Heart right ventricle (tissue), 16 donors: ENCODE measurements around the gene SART3. TPM values are rescaled to one million over a fixed set of nuclear protein-coding genes. Genes with fewer than 3 reads are reported as not detected.

ENCODE experiments used
- ATAC-seq, 8 donors: fragments of 200-7000 bp; cut with Tn5 transposase; one replicate each; pipeline ENCODE4 v1.9.1; 2020; ENCODE audit warnings: mild to moderate bottlenecking in 8 of 8, moderate library complexity in 8 of 8, moderate number of reproducible peaks in 1 of 8
- DNase-seq, 2 donors: peaks; one replicate each; pipeline ENCODE4 v3.0.0-alpha.2; 2020
- H3K27ac ChIP-seq, 10 donors: fragments of 200-600 bp; sonication (generic) in 2 of 10; one replicate each; pipeline versions ENCODE4 v1.5.0 to v1.8.0; 2020 to 2022; ENCODE audit warnings: mild to moderate bottlenecking in 3 of 10
- H3K27me3 ChIP-seq, 7 donors: fragments of 200-600 bp; one replicate each; pipeline ENCODE4 v1.8.0; 2021 to 2022; ENCODE audit warnings: mild to moderate bottlenecking in 2 of 7
- H3K36me3 ChIP-seq, 9 donors: fragments of 200-600 bp; sonication (generic) in 1 of 9; one replicate each; pipeline versions ENCODE4 v1.5.0 to v1.8.0; 2020 to 2022; ENCODE audit warnings: mild to moderate bottlenecking in 2 of 9
- H3K4me1 ChIP-seq, 9 donors: fragments of 200-600 bp; sonication (generic) in 1 of 9; one replicate each; pipeline versions ENCODE4 v1.5.0 to v1.8.0; 2020 to 2022; ENCODE audit warnings: mild to moderate bottlenecking in 4 of 9
- H3K4me3 ChIP-seq, 10 donors: fragments of 200-600 bp; sonication (generic) in 2 of 10; one replicate each; pipeline versions ENCODE4 v1.5.0 to v1.8.0; 2020 to 2022; ENCODE audit warnings: mild to moderate bottlenecking in 7 of 10, moderate library complexity in 2 of 10
- H3K9me3 ChIP-seq, 11 donors: fragments of 200-600 bp in 10 of 11; sonication (generic) in 2 of 11; one replicate each; pipeline versions ENCODE4 v1.5.0 to v1.8.0; 2013 to 2022; ENCODE audit warnings: mild to moderate bottlenecking in 2 of 11, control low read depth in 1 of 11, moderate library complexity in 1 of 11
- WGBS, 2 donors: extraction: QIAGEN DNeasy Blood & Tissue Kit; methylation state at CpG; one replicate each; pipeline ENCODE4 v1.1.7; 2013; ENCODE audit warnings: inconsistent platforms in 1 of 2; 5-methylcytosine and 5-hydroxymethylcytosine counted together
- intact Hi-C, 10 donors: fragments of 100-400 bp; cut with DNase I; formaldehyde crosslinking; loops; one replicate each; pipeline versions ENCODE4 v1.11.1 to v1.14.2; 2022
- polyA plus RNA-seq, 2 donors: library from polyadenylated mRNA; stranded (reverse); fragments of 200-250 nt; gene quantifications; one replicate each; pipeline ENCODE4 v1.2.3, GENCODE V29; 2013
- total RNA-seq, 10 donors: library from RNA; stranded (reverse); fragmentation: NEBNext Ultra II Directional in 3 of 10; extraction: Animal tissue kit (Norgen Biotek cat#: 25700) in 3 of 10; gene quantifications; one replicate each; pipeline versions ENCODE4 v1.2.1 to v1.2.4, GENCODE V29; 2021 to 2023
- TF ChIP-seq, protein P1 (sequence below), 9 donors: fragments of 200-600 bp; sonication (generic) in 2 of 9; IDR thresholded peaks; one replicate each; pipeline versions ENCODE4 v1.5.0 to v1.8.0; 2021 to 2022; ENCODE audit warnings: antibody characterized with exemption in 9 of 9, mild to moderate bottlenecking in 5 of 9, moderate library complexity in 1 of 9
- donor health status: Arrhythmogenic right ventricular cardiomyopathy.
- donor health status: ischemic (EF 13 %, LVEDD 7.1; RV severe dilation, severe dysfunction).
- donor health status: healthy with polysubstance abuse.
- donor health status: DM: no; HTN: yes; CAD: no.
- donor health status: DM: no; HTN: no; CAD: no.
- donor health status: ischemic (EF 25% LVEDD 6.9; RV normal size, moderate dysfunction).
- donor health status: ischemic (EF 25% LVEDD 5.7; RV mildly dilated, moderate dysfunction).
- donor health status: healthy.
- donor health status: DM: yes; HTN: yes; CAD: no.
- donor health status: Ischemic cardiomyopathy.
- donor health status: ischemic (EF 35%, LVEDD 5.7; RV mildly dilated, moderate dysfunction).
- donor health status: nonischemic (EF 11% LVEDD 7.7; RV severe dilation, severe dysfunction).
- donor health status: DM: yes; HTN: yes; CAD: no.
- donor health status: PGD.
- donor health status: ischemic (EF 29% LVEDD 5.4; RV normal size, mild dysfunction).
- donor health status: nonischemic (EF 23%, LVEDD 6.1; RV moderate dilation, normal function).

The SART3 gene
- total and polyA plus RNA-seq, 12 donors, result 13.5 to 38.0 (median 24.4) TPM

DNA sequence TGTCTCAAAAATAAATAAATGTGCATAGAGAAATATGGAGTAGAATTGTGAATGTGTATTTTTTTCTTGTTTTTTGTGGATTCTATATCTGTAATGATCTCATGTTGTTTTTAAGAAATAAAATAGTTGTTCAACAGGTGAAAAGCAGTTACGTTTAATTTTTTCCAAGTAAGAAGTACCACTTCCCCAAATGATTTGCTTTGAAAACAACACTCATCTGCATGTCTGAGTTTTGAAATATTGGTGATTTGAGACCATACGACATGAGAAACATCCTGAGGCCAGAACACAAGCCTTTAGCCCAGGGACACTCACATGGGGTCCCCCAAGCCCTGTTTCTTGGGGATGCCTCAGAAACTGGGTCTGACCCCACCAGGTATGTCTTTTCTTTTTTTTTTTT, 50.1 kb downstream of the SART3 start:
- peaks cover 0 to 8% (median 0%) of the 10 kb centered on the region in 7 donors for H3K27me3 ChIP-seq
- ATAC-seq (no peak), DNase-seq (no peak)
- peaks cover 0 to 4% (median 0%) of the 10 kb centered on the region in 11 donors for H3K9me3 ChIP-seq
- no peak overlapping the region for H3K4me3 ChIP-seq
- WGBS, 2 donors, result 71 to 79% methylated on average over 2 of the region's 2 CpGs
- no peaks in the 10 kb centered on the region for H3K36me3 ChIP-seq
- TF ChIP-seq, protein P1, sequence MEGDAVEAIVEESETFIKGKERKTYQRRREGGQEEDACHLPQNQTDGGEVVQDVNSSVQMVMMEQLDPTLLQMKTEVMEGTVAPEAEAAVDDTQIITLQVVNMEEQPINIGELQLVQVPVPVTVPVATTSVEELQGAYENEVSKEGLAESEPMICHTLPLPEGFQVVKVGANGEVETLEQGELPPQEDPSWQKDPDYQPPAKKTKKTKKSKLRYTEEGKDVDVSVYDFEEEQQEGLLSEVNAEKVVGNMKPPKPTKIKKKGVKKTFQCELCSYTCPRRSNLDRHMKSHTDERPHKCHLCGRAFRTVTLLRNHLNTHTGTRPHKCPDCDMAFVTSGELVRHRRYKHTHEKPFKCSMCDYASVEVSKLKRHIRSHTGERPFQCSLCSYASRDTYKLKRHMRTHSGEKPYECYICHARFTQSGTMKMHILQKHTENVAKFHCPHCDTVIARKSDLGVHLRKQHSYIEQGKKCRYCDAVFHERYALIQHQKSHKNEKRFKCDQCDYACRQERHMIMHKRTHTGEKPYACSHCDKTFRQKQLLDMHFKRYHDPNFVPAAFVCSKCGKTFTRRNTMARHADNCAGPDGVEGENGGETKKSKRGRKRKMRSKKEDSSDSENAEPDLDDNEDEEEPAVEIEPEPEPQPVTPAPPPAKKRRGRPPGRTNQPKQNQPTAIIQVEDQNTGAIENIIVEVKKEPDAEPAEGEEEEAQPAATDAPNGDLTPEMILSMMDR (IDR thresholded peaks at IDR 0.05), result no peak
- H3K27ac ChIP-seq, result no peak overlapping the region
- peaks cover 0 to 18% (median 11%) of the 10 kb centered on the region in 9 donors for H3K4me1 ChIP-seq
- intact Hi-C loops, result loop anchor here in 5 of 10 donors (5.0 to 10.0 kb wide), 4 partner anchors 414 to 594 kb away; no protein-coding TSS in a partner anchor

DNA sequence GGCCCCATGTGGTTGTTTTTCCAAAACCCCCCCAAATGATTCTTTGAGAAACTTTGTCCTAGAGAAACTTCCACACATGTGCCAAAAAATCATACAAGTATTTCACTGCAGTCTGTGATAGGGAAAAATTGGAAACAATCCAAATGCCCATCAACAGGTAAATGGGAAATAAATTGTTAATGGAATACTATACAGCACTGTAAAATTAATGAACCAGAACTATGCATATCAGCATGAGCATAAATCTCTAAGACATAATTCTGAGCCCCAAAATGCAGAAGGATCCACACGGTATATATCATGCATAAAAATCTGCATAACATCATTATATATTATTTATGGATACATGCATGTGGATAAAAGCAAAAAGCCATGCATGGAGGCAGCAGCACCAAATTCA, 51.2 kb downstream of the SART3 start:
- no peak for ATAC-seq
- peaks cover 0 to 8% (median 0%) of the 10 kb centered on the region in 7 donors for H3K27me3 ChIP-seq
- peaks cover 0 to 15% (median 5%) of the 10 kb centered on the region in 9 donors for H3K4me1 ChIP-seq
- no peak for DNase-seq
- H3K27ac ChIP-seq, result no peak overlapping the region
- no peak overlapping the region for H3K4me3 ChIP-seq
- intact Hi-C loops, result loop anchor here in 8 of 10 donors (5.0 to 10.0 kb wide), 5 partner anchors 413 to 833 kb away; no protein-coding TSS in a partner anchor
- WGBS, 2 donors, result 84 to 91% methylated on average over 1 of the region's 1 CpG
- peaks cover 0 to 4% (median 0%) of the 10 kb centered on the region in 11 donors for H3K9me3 ChIP-seq
- TF ChIP-seq, protein P1 (IDR thresholded peaks at IDR 0.05), result no peak
- no peaks in the 10 kb centered on the region for H3K36me3 ChIP-seq

DNA sequence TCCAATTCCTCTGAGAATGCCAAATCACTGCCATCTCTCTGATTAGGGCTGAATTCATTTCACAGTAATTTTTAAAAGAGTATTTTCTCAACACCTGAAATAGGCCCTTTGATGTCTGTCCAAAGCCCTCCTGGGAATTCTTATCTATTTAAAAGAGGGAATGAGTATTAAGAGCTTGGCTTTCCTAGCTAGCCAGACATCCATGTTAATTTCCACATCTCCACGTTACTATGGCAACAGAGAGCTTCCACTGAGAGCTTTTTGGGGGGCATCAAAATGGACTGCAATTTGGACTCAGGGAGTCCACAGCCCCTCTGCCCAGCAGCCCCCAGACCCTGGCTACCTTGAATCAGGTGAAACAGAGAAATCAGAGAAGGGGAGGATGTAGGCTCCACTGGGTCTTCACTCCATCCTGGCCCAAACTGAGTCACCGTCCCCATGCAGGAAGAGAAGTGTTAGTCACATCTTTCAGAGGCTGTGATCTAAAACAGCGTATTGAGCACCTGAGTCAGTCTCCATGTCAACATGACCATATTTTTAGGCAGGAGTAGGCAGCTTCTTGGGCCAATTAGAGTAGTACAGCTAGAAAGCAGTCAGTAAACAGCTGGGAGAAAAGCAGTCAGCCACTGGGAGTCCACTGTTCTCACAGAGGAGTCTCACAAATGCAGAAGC, 52.9 kb downstream of the SART3 start:
- no peaks in the 10 kb centered on the region for H3K36me3 ChIP-seq
- peaks cover 0 to 15% (median 6%) of the 10 kb centered on the region in 7 donors for H3K27me3 ChIP-seq
- H3K4me3 ChIP-seq, result no peak overlapping the region
- no peak overlapping the region for H3K27ac ChIP-seq
- TF ChIP-seq, protein P1 (IDR thresholded peaks at IDR 0.05), result no peak
- DNase-seq (no peak), ATAC-seq (no peak)
- H3K9me3 ChIP-seq, result peaks cover 0 to 10% (median 3%) of the 10 kb centered on the region in 11 donors
- WGBS, 2 donors, result 52 to 67% methylated on average over 3 of the region's 3 CpGs
- peaks cover 0 to 9% (median 5%) of the 10 kb centered on the region in 9 donors for H3K4me1 ChIP-seq
- intact Hi-C loops, result loop anchor here in 4 of 10 donors (5.0 to 10.0 kb wide), 2 partner anchors 513 to 831 kb away; no protein-coding TSS in a partner anchor

DNA sequence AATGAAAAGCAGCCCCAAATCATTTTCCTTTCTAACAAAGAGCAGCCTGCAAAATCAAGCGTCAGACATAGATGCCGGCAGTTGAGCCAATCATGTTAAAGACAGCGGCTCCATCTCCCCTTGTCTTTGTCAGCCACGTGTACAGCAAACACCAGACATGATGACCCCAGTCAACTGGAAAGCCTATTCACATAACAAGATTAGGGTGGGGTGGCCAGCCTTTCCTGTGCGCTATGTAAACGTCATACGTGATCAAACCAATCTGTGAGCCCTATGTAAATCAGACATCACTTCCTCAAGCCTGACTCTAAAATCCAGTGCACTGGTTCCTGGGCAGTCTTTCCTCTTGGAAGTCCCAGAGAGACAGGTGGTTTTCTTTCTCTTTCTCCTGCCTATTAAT, 55.8 kb downstream of the SART3 start:
- peaks cover 0 to 19% (median 7%) of the 10 kb centered on the region in 11 donors for H3K9me3 ChIP-seq
- 69 to 71% methylated on average over 7 of the region's 7 CpGs for WGBS, 2 donors
- DNase-seq (no peak), ATAC-seq (no peak)
- intact Hi-C loops, result loop anchor here in 4 of 10 donors (5.0 to 10.0 kb wide), 2 partner anchors 510 to 828 kb away; no protein-coding TSS in a partner anchor
- TF ChIP-seq, protein P1 (IDR thresholded peaks at IDR 0.05), result no peak
- no peaks in the 10 kb centered on the region for H3K36me3 ChIP-seq
- no peak overlapping the region for H3K27ac ChIP-seq
- H3K27me3 ChIP-seq, result peaks cover 0 to 19% (median 5%) of the 10 kb centered on the region in 7 donors
- no peak overlapping the region for H3K4me3 ChIP-seq
- no peaks in the 10 kb centered on the region for H3K4me1 ChIP-seq
